ENCODE measurements around the gene JMJD4.

Gene JMJD4

GRCh38 chr1:227769047-227769935, 34.2 kb upstream of the JMJD4 start:
- peak in 1 of 2 experiments; percentile 45 for DNase-seq (ENCODE audit: low read depth in 2 of 2)

- no peak for DNase-seq (ENCODE audit: low read depth in 2 of 2)
Measured at GRCh38 chr1:227768640-227769039, 33.5 kb upstream of the JMJD4 start.

GRCh38 chr1:227768125-227768439, 33.0 kb upstream of the JMJD4 start:
- no peak for DNase-seq (ENCODE audit: low read depth in 2 of 2)

DNA sequence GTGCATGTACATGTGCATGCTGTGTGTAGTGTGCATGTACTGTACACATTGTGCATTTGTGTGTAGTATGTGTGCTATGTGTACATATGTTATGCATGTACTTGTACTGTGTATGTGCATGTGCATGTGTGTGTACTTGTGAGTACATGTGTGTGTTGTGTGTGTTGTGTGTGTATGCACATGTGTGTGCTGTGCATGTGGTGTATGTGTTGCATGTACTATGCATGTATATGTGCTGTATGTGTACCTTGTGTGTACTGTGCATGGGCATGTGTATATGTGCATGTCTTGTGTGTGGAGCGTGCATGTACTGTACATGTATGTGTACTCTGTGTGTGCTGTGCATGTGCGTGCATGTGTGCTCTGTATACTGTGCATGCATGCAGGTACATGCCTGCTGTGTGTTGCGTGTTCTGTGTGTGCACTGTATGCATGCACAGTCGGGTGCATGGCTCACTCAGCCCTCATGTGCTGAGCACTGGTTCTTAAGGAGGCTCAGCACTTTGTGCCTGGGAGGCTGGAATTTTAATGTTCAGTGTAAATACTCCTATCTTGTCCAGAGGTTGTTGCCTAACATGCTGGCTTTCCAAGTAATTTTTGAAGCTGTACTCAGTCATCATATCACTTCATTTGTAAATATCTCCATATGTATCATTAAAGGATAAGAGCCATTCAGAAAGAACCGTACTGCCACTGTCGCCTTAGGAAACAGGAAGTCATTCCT, 32.5 kb upstream of the JMJD4 start:
- no peak for DNase-seq (ENCODE audit: low read depth in 2 of 2)

DNA sequence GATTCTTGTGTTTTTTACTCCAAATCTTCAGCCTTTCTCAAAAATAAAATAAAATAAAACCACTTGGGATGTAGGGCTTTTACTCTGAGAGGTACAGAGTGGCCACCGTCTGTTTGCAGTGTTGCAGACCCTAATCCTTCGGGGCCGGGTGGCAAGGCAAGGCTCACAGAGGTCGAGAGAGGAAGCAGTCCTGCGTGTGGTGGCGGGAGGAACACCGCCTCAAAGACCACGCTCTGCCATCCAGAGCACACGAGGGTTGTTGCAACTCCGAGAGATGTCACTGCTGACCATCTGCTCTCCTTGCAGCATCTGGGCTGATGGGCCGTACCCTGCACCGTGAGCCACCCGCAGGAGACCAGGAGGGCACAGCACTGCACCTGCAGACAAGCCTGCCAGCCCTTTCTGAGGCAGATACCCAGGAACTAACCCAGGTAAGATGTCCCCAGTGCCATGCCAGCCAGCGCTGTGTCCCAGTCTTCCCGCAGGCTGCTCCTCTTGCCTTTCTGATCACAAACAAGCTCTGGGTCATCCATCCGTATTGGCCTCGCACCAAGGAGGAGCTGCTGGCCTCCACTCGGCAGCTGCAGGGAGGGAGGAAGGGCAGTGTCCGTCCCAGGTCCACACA, 31.7 kb upstream of the JMJD4 start:
- DNase-seq (ENCODE audit: low read depth in 2 of 2) = no peak

DNA sequence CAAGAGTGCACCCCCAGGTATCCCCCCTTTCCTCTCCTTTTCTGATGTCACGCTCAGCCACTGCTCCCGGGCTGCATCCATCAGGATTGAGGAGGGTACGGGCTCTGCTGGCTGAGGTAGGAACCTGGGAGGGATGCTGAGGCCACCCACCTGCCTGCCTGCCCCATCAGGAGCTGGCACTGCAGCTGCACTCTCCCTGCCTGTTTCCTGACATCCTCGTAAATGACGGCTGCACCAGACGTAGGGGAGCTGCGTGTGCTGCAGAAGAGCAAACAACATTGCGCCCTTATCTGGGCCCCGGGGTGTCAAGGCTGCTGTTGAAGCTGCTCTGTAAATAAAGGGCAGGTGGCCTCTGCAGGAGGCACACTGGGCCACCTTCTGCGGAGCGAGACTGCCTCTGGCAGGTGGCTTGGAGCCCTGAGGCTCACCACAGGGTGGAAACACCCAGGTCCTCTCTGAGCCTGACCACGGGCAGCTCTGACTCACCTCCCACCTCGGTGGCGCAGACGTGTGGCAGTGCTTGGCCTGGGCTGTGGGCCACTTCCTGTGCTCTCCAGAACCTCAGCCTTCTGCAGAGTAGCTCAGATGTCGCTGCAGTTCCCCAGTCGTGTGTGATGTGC, 31.0 kb upstream of the JMJD4 start:
- DNase-seq (ENCODE audit: low read depth in 2 of 2) = no peak

DNA sequence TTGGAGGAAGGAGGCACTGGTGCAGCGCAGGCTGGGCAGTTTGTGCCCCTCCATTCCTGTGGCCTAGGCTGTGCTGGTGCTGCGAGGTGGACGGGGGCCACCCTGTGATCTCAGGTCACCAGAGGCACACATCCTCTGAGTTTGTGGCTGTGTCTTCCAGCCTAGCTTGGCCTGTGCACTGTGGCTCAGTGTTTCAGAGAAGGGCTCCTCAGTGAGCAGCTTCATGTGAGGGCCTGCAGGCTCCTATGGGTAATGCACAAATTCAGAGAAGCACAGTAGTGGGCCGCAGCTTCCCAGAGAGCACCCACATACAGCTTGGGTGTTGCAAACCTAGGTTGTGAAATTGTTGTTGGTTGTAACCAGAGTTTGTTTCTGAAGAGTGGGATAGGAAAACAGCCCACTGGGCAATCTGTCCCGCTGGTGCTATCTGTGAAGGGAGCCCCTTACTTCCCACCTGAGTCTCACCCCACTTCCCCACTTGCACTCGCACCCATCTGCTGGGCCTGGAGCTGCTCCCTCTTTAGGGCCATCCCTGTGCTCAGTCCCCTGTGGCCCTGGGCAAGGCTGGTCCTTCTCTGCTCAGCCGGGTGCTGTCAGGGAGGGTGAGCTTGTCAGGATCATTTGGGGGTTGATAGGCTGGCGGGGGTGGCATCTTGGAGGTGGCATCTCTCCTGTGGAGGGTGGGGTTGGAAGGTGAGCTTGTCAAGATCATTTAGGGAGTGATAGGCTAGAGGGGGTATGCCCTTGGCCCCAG, 30.3 kb upstream of the JMJD4 start:
- no peak for DNase-seq (ENCODE audit: low read depth in 2 of 2)

DNA sequence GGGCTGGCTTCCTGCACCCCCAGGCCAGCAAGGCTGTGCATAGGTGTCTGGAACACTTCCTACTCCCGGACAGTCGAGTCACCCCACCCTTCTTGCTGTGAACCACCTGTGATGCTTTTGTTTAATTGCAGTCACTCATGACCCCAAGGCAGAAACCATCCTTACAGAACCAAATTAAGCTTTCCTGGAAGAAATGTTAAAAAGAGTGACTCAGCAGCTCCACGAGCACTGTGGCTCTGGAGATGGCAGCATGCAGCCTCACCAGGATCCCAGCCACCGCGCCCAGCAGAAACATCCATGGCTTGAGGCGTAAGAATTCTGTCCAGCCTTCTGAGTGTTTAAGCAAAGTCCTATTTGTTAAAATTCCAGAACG, 28.9 kb upstream of the JMJD4 start:
- no peak for DNase-seq (ENCODE audit: low read depth in 2 of 2)

DNA sequence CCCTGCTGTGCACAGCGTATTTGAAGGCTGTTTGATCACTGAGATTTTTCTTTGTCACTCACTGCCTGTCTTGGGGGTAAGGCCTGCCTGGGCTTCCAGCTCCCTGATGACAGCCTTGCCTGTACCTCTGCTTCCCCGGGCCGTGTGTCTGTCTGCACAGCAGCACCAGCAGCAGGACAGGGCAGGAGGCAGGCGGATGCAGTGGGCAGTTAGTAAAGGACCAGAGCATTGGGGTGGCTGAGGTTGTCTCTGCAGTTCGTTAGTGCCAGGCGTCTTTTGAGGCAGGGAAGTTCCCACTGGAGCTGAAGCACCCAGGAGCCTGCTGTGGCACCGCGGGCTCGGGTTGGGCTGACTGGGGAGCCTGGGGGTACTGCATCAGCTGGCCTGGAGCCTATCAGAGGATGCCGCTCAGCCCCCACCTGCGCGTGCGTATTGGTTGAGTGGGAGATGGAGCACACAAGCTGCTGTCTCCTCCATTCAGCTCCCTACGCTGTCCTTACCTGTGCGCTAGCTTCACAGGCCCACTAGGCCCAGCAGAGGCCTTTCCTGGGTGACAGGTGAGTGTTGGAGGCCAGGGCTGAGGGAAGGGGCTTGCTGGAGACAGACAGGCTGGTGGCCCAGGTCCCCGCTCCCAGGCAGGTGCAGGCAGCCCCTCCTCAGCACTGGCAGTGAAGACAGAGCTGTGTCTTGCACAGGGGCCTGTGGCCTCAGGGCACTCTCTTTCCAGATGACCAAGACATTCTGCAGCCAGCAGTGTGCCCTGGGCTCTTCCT, 28.3 kb upstream of the JMJD4 start:
- DNase-seq (ENCODE audit: low read depth in 2 of 2) = no peak

DNA sequence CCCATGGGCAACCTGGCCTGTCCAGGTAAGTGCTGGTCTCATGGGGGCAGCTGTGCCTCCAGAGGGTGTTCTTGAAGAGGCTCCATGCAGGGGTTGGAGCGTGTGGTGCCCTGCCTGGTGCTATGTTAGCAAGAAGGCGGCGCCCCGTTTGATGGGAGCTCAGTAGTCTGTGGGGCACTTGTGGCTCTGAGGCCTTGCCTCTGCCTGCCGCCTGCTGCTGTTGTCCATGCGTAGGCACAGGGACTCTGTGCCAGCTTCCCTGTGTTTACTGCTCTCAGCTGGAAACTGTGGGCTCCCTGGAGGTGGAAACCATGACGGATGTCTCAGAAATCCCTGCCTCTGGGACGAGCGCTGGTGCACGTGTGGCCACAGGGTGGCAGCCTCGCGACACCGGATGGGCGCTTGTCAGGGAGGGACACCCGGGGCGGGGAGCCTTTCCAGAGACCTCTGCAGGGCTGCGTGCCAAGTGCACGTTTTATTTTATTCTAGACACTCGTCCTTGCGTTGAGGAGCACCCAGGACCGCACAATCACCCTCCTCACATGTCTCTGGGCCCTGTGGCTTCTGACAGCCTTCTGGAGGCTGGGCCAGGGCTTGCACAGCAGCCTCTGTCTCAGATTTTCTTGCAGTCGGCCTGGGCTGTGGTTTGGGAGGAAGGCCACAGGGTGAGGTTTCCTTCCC, 27.3 kb upstream of the JMJD4 start:
- no peak for DNase-seq (ENCODE audit: low read depth in 2 of 2)

DNA sequence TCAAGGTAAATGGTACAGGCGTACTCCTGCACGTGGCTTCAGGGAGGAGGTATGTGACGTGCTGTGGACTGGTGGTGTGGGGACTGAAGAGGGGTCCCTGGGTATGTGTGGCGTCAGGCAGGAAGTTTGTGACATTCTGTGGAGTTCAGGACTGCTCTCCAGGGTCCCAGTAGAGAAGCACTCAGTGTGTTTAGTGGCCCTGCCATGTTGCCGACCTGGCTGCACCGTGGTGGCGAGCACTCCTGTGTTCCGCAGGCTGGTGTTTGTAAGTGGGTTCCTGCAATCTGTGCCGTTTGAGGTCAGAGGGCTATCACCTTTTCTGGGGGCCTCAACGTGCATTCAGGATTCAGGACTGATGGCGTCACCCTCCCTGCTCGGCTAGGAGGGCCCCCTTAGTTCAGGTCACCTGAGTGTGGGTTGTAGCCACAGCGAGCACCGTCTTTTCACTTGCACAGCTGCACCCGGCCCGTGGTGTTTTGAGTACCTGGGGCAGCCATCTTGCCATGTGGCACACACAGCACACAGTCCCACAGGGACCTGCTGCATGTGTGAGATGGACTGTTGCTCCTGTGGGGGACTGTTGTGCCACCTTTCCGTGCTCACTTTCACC, 26.6 kb upstream of the JMJD4 start:
- no peak for DNase-seq (ENCODE audit: low read depth in 2 of 2)

- DNase-seq (ENCODE audit: low read depth in 2 of 2) = no peak
Measured at GRCh38 chr1:227760377-227760776, 25.3 kb upstream of the JMJD4 start.

- peak; percentile 93 for DNase-seq (ENCODE audit: low read depth in 2 of 2)
Measured at GRCh38 chr1:227759341-227760300, 24.5 kb upstream of the JMJD4 start.

DNA sequence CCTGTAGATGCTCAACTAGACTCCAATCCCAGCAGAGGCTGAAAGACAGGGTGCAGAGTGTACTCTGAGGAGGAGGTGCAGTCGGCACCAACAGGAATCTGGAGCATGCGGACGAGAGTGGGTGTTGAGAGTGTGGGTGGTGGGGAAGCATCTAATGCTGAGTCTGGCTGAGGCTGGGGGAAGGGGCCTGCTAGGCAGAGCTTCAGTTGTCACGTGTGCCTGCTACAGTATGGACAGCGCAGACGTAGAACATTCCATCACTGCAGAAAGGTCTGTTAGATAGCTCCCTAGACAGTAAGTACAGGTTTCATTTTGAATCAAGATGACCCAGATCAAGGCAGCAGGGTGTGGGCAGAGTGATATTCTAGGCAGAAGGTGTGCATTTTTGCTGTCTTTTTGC, 23.3 kb upstream of the JMJD4 start:
- DNase-seq (ENCODE audit: low read depth in 2 of 2) = no peak

GRCh38 chr1:227757781-227758180, 22.7 kb upstream of the JMJD4 start:
- no peak for DNase-seq (ENCODE audit: low read depth in 2 of 2)

- DNase-seq (ENCODE audit: low read depth in 2 of 2) = no peak
Measured at GRCh38 chr1:227756172-227756959, 21.3 kb upstream of the JMJD4 start.

GRCh38 chr1:227754958-227755357, 19.9 kb upstream of the JMJD4 start:
- no peak for DNase-seq (ENCODE audit: low read depth in 2 of 2)
